HFF-Myc (cell line): Measurements from ENCODE around the gene PTPRN2.

Experiments used
- DNase-seq: peaks from one replicate; pipeline ENCODE4 v3.0.0-alpha.2; 2011; ENCODE audit warnings: low read depth; ENCODE audit errors: extremely low read depth
- H3K4me3 ChIP-seq: replicated peaks from 2 replicates; pipeline ENCODE4 v1.5.1; 2011; ENCODE audit warnings: low read depth, mild to moderate bottlenecking, control low read depth, low read length
- CTCF ChIP-seq: IDR thresholded peaks from 2 replicates; pipeline ENCODE4 v1.5.1; 2012; ENCODE audit warnings: mild to moderate bottlenecking, low read depth, low read length, control low read depth; ENCODE audit errors: missing control alignments

Gene PTPRN2

GRCh38 chr7:157664034-157664433 is 923.6 kb downstream of the PTPRN2 start:
- no peak for TF ChIP-seq CTCF
- DNase-seq = no peak

DNA sequence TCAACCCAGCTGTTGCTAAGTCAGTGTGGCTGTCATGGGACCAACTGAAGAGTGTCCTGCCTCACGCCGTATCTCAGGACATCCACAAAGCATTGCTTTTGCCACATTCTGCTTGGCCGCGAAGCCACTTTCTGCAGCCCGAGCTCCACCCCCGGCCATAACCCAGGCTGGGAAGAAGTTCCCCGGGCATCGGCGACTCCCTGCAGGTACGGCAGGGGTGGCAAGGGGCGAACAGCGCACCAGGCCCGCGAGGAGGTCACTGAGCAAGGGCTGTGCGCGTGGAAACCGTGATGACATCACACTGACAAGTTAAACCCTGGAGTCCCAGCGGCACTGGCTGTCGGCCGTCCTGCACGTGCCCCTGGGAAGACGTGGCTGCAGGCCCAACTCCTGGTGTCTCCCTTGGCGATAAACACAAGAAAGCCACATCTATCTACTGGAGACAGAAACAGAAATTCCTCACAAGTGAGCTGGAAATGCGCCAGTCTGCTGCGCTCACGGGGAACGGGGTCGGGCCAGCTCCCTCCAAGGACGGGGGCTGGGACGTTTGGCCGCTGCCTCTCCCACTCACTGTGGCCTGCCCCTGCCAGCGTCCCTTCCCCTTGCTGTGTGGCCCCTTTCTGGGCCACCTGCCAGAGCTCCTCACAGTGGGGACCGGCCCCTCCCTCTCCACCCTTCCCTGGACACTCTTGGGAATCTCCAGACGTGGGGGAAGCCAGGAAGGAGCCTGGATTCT is 924.5 kb downstream of the PTPRN2 start:
- H3K4me3 ChIP-seq = no peak overlapping the region
- no peak for DNase-seq

More at GRCh38 chr7:157664034-157664433, 923.6 kb downstream of the PTPRN2 start:
- no peak overlapping the region for H3K4me3 ChIP-seq

GRCh38 chr7:157662110-157662791 is 925.4 kb downstream of the PTPRN2 start:
- no peak for DNase-seq
- no peak overlapping the region for H3K4me3 ChIP-seq
- TF ChIP-seq CTCF = no peak

More for the DNA sequence above, 924.5 kb downstream of the PTPRN2 start:
- TF ChIP-seq CTCF = no peak

DNA sequence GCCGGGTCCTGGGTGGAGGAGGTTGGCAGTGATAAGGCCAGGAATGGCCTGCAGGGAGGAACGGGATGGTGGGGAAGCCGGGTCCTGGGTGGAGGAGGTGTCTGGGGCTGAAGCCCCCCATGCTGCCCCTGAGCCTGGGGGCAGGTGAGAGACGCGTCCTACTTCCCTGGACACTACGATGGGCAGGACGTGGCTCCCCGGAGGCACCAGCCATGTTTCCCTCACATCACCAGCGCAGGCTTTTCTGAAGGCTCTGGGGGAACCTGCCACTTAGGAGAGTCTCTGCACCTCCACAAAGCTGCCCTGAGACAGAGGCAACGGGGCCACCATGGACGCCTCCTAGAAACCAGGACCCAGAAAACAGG is 926.0 kb downstream of the PTPRN2 start:
- no peak for TF ChIP-seq CTCF
- no peak for DNase-seq

GRCh38 chr7:157660971-157661610 is 926.5 kb downstream of the PTPRN2 start:
- DNase-seq = no peak
- no peak for TF ChIP-seq CTCF
- H3K4me3 ChIP-seq = no peak overlapping the region

More for the DNA sequence above, 926.0 kb downstream of the PTPRN2 start:
- H3K4me3 ChIP-seq = no peak overlapping the region

- no peak for TF ChIP-seq CTCF
- no peak overlapping the region for H3K4me3 ChIP-seq
- DNase-seq = no peak
Observed at GRCh38 chr7:157658851-157659412, 928.7 kb downstream of the PTPRN2 start.
